Anterior cingulate cortex (tissue), 58 donors: Measurements from ENCODE around the gene HNRNPR.
"Not testable (repeated sequence)": the region's sequence is repeated elsewhere in the genome, so short reads cannot be mapped to it uniquely, and the experiment has no call there.

Source experiments
- DNase-seq, 58 donors: peaks; one replicate each; lab custom pipeline; 2025; lab: John Stamatoyannopoulos, UW

The HNRNPR gene

DNA sequence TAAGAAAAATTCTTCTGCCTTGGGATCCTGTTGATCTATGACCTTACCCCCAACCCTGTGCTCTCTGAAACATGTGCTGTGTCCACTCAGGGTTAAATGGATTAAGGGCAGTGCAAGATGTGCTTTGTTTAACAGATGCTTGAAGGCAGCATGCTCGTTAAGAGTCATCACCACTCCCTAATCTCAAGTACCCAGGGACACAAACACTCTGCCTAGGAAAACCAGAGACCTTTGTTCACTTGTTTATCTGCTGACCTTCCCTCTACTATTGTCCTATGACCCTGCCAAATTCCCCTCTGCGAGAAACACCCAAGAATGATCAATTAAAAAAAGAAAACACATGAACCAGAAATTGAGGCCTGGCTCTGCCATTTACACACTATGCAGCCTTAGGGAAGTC lies 86.0 kb downstream of the HNRNPR start:
- DNase-seq: not testable (repeated sequence)

DNA sequence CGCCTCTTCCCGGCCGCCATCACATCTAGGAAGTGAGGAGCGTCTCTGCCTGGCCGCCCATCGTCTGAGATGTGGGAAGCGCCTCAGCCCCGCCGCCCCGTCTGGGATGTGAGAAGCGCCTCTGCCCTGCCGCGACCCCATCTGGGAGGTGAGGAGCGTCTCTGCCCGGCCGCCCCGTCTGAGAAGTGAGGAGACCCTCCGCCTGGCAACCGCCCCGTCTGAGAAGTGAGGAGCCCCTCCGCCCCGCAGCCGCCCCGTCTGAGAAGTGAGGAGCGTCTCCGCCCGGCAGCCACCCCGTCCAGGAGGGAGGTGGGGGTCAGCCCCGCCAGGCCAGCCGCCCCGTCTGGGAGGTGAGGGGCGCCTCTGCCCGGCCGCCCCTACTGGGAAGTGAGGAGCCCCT lies 86.7 kb downstream of the HNRNPR start:
- DNase-seq: not testable (repeated sequence)
